HG03060 (cell line): ENCODE data around the gene TTLL8.

Source experiments
- ATAC-seq: cut with Tn5 transposase; IDR thresholded peaks from one replicate; pipeline ENCODE4 v1.9.1; 2021; ENCODE audit warnings: low read depth, moderate number of reproducible peaks; ENCODE audit not compliant: unreplicated experiment

The TTLL8 gene

GRCh38 chr22:50025993-50026392, 32.1 kb downstream of the TTLL8 start:
- no peak for ATAC-seq

GRCh38 chr22:50022171-50022819, 35.8 kb downstream of the TTLL8 start:
- no peak for ATAC-seq

- ATAC-seq = no peak
These were observed 37.5 kb downstream of the TTLL8 start for GRCh38 chr22:50020606-50021005.

- ATAC-seq = no peak
These were observed 38.8 kb downstream of the TTLL8 start for GRCh38 chr22:50019316-50019715.

- ATAC-seq = no peak
These were observed 39.4 kb downstream of the TTLL8 start for GRCh38 chr22:50018608-50019285.

GRCh38 chr22:50017701-50018224, 40.3 kb downstream of the TTLL8 start:
- ATAC-seq = no peak

GRCh38 chr22:50016988-50017700, 41.0 kb downstream of the TTLL8 start:
- ATAC-seq = no peak

- no peak for ATAC-seq
These were observed 41.6 kb downstream of the TTLL8 start for GRCh38 chr22:50016308-50016987.

GRCh38 chr22:50015451-50016307, 42.4 kb downstream of the TTLL8 start:
- no peak for ATAC-seq

- ATAC-seq = no peak
These were observed 43.3 kb downstream of the TTLL8 start for GRCh38 chr22:50014655-50015401.

GRCh38 chr22:50014053-50014501, 44.0 kb downstream of the TTLL8 start:
- no peak for ATAC-seq

- no peak for ATAC-seq
These were observed 45.6 kb downstream of the TTLL8 start, which contains the start of gene IL17REL for GRCh38 chr22:50012211-50013181. Gene IL17REL (minus strand): TSS chr22:50012765. CDS start chr22:50012646, 119 bp downstream.

- ATAC-seq = no peak
These were observed 46.5 kb downstream of the TTLL8 start for GRCh38 chr22:50011447-50012210.

- no peak for ATAC-seq
These were observed 47.2 kb downstream of the TTLL8 start for GRCh38 chr22:50010676-50011446.

GRCh38 chr22:50009765-50010675, 48.1 kb downstream of the TTLL8 start:
- no peak for ATAC-seq
